GM18868 (cell line): ENCODE results near the gene MRPL20.
"Not testable (repeated sequence)": the region's sequence is repeated elsewhere in the genome, so short reads cannot be mapped to it uniquely, and the experiment has no call there.

Source experiments
- ATAC-seq: cut with Tn5 transposase; IDR thresholded peaks from one replicate; pipeline ENCODE4 v1.9.1; 2021; ENCODE audit warnings: mild to moderate bottlenecking, moderate library complexity; ENCODE audit not compliant: unreplicated experiment

Gene MRPL20

GRCh38 chr1:1437904-1438376 is 30.8 kb upstream of the MRPL20 start:
- no peak for ATAC-seq

- ATAC-seq = no peak
Measured at GRCh38 chr1:1437033-1437903, 30.2 kb upstream of the MRPL20 start.

GRCh38 chr1:1436630-1437032 is 29.5 kb upstream of the MRPL20 start:
- no peak for ATAC-seq

- no peak for ATAC-seq
Measured at GRCh38 chr1:1435911-1436629, 29.0 kb upstream of the MRPL20 start.

GRCh38 chr1:1435106-1435903 is 28.2 kb upstream of the MRPL20 start, which contains the start of gene VWA1:
Gene VWA1 (plus strand): TSS chr1:1435690. CDS start chr1:1435749, 59 bp downstream.
- ATAC-seq = peak; percentile 44

GRCh38 chr1:1434824-1435105 is 27.7 kb upstream of the MRPL20 start:
- no peak for ATAC-seq

GRCh38 chr1:1434131-1434823 is 27.2 kb upstream of the MRPL20 start:
- ATAC-seq = no peak

- no peak for ATAC-seq
Measured at GRCh38 chr1:1433804-1434130, 26.7 kb upstream of the MRPL20 start.

- ATAC-seq = no peak
Measured at GRCh38 chr1:1432951-1433803, 26.1 kb upstream of the MRPL20 start.

GRCh38 chr1:1432274-1432950 is 25.3 kb upstream of the MRPL20 start:
- ATAC-seq = no peak

GRCh38 chr1:1431845-1432273 is 24.8 kb upstream of the MRPL20 start:
- no peak for ATAC-seq

- ATAC-seq = no peak
Measured at GRCh38 chr1:1430992-1431844, 24.1 kb upstream of the MRPL20 start.

- no peak for ATAC-seq
Measured at GRCh38 chr1:1430114-1430982, 23.3 kb upstream of the MRPL20 start.

- ATAC-seq = no peak
Measured at GRCh38 chr1:1429671-1430073, 22.6 kb upstream of the MRPL20 start.

- not testable (repeated sequence) for ATAC-seq
Measured at GRCh38 chr1:1428967-1429366, 21.9 kb upstream of the MRPL20 start.

GRCh38 chr1:1428174-1428573 is 21.1 kb upstream of the MRPL20 start:
- ATAC-seq = no peak

- no peak for ATAC-seq
Measured at GRCh38 chr1:1427820-1428148, 20.7 kb upstream of the MRPL20 start.
